Retinal pigment epithelial cell (primary cell): ENCODE measurements around the gene CD8B.

Experiments
- DNase-seq: peaks from one replicate; pipeline ENCODE4 v3.0.0-alpha.2; 2010; ENCODE audit warnings: low read depth
- H3K4me3 ChIP-seq: 2 replicates; pipeline ENCODE4 v1.5.1; 2011; ENCODE audit warnings: mild to moderate bottlenecking, low read length, control low read depth, moderate library complexity
- TF ChIP-seq, protein P1 (sequence below): conservative IDR thresholded peaks from 2 replicates; pipeline ENCODE4 v1.5.1; 2011; ENCODE audit warnings: low read depth, low read length, control low read depth, inconsistent platforms

The CD8B gene

DNA sequence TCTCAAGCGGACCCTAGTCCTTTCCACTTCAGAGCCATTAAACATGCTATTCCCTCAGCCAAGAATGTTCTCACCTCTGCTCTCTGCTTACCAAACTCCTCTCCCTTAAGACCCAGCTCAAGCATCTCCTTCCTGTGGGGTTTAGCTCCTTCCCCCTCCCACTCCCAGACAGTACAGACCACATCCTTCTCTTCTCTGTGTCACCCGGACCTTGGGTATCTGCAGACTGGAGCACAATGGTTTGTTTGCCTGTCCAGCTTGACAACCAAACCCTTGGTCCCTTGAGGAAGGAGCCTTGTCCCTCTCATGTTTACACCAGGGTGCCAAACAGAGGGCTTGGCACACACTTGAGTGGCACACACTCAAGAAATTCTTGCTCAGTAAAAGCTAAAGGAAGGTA is 66.8 kb downstream of the CD8B start:
- H3K4me3 ChIP-seq: no peak overlapping the region
- no peak for DNase-seq
- TF ChIP-seq, protein P1, sequence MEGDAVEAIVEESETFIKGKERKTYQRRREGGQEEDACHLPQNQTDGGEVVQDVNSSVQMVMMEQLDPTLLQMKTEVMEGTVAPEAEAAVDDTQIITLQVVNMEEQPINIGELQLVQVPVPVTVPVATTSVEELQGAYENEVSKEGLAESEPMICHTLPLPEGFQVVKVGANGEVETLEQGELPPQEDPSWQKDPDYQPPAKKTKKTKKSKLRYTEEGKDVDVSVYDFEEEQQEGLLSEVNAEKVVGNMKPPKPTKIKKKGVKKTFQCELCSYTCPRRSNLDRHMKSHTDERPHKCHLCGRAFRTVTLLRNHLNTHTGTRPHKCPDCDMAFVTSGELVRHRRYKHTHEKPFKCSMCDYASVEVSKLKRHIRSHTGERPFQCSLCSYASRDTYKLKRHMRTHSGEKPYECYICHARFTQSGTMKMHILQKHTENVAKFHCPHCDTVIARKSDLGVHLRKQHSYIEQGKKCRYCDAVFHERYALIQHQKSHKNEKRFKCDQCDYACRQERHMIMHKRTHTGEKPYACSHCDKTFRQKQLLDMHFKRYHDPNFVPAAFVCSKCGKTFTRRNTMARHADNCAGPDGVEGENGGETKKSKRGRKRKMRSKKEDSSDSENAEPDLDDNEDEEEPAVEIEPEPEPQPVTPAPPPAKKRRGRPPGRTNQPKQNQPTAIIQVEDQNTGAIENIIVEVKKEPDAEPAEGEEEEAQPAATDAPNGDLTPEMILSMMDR: no peak

- TF ChIP-seq, protein P1: no peak
- H3K4me3 ChIP-seq: no peak overlapping the region
- DNase-seq: no peak
Observed at GRCh38 chr2:86793752-86794151, 67.9 kb downstream of the CD8B start.

DNA sequence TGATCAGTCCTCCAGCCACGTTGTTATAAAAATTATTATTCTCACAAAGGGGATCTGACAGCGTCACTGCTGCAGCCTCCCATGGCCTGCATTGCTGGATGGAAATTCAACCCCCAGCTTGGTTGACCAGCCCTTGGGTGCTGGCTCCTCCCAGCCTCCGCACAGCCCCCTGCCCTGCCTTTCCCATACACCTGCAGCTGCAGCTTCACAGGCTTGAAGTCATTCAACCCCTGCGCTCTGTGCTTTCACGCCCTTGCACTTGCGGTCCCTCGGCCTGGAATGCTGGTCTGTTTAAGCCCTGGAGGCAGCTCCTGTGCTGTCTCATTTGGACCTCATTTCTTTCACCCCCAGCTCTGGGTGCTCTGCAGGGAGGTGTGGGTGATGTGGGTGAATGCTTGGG is 70.1 kb downstream of the CD8B start:
- H3K4me3 ChIP-seq: no peak overlapping the region
- no peak for DNase-seq
- TF ChIP-seq, protein P1: no peak

GRCh38 chr2:86790676-86791572 is 70.8 kb downstream of the CD8B start, which contains the start of gene CD8A:
TSS of gene CD8A (minus strand) at chr2:86790913. CDS start at chr2:86790825, 88 bp downstream.
- no peak within 1 kb of the TSS for H3K4me3 ChIP-seq
- TF ChIP-seq, protein P1: no peak

GRCh38 chr2:86790134-86790675 is 71.5 kb downstream of the CD8B start:
- TF ChIP-seq, protein P1: no peak
- DNase-seq: no peak
- no peak overlapping the region for H3K4me3 ChIP-seq

More at GRCh38 chr2:86790676-86791572, 70.8 kb downstream of the CD8B start, which contains the start of gene CD8A:
- DNase-seq: no peak

- TF ChIP-seq, protein P1: no peak
- no peak for DNase-seq
- H3K4me3 ChIP-seq: no peak overlapping the region
Observed at GRCh38 chr2:86789687-86790133, 72.0 kb downstream of the CD8B start.
